K562 (cell line): ENCODE results near the gene PUM2. TPM values are rescaled to one million over a fixed set of nuclear protein-coding genes. Genes with fewer than 3 reads are reported as not detected.

ENCODE experiments used
- ERF ChIP-seq: fragments of 450-650 bp; formaldehyde crosslinking; IDR thresholded peaks from 2 replicates; pipeline ENCODE4 v1.4.0; 2020; ENCODE audit warnings: mild to moderate bottlenecking, mixed read lengths
- ETV1 ChIP-seq: fragments of 450-650 bp; conservative IDR thresholded peaks from 2 replicates; pipeline ENCODE4 v1.6.1; 2016; ENCODE audit warnings: missing genetic modification characterization, control low read depth, low read depth, missing compliant biosample characterization
- FOXJ2 ChIP-seq: fragments of 200-800 bp; sonication (Bioruptor generic); IDR thresholded peaks from 2 replicates; pipeline ENCODE4 v1.6.1; 2016; ENCODE audit warnings: missing genetic modification characterization, missing compliant biosample characterization
- GATAD2B ChIP-seq: fragments of 450-650 bp; IDR thresholded peaks from 2 replicates; pipeline ENCODE4 v1.6.1; 2017; ENCODE audit warnings: mild to moderate bottlenecking, borderline replicate concordance
- KDM2B ChIP-seq: fragments of 250-450 bp; sonication (Bioruptor Pico); IDR thresholded peaks from 2 replicates; pipeline ENCODE4 v1.8.0; 2021; ENCODE audit warnings: mild to moderate bottlenecking, moderate library complexity
- NR2C1 ChIP-seq, 2 experiments: fragments of 450-650 bp; IDR thresholded peaks; 2 replicates each; pipeline ENCODE4 v1.6.1; 2017; ENCODE audit warnings: mild to moderate bottlenecking in 2 of 2, antibody characterized with exemption in 1 of 2, inconsistent platforms in 1 of 2, missing compliant biosample characterization in 1 of 2, missing genetic modification characterization in 1 of 2
- NR2C2 ChIP-seq, 2 experiments: fragments of 200-800 bp in 1 of 2; sonication (Bioruptor generic) in 1 of 2; sonication (generic) in 1 of 2; formaldehyde crosslinking in 1 of 2; IDR thresholded peaks; 2 replicates each; pipeline versions ENCODE4 v1.6.1 to v1.8.0; 2016 to 2022; ENCODE audit warnings: mild to moderate bottlenecking in 1 of 2, missing compliant biosample characterization in 1 of 2, missing genetic modification characterization in 1 of 2, missing genetic modification reagents in 1 of 2
- YY1 ChIP-seq, 3 experiments: IDR thresholded peaks; 2 replicates each; pipeline ENCODE4 v1.6.1; 2011; ENCODE audit warnings: low read length in 2 of 3, mild to moderate bottlenecking in 2 of 3, moderate library complexity in 2 of 3, borderline replicate concordance in 1 of 3, control low read depth in 1 of 3, low read depth in 1 of 3; ENCODE audit not compliant: insufficient read depth in 3 of 3, insufficient replicate concordance in 2 of 3, control insufficient read depth in 1 of 3, insufficient read length in 1 of 3; ENCODE audit errors: extremely low read depth in 1 of 3
- ZNF23 ChIP-seq: fragments of 250-450 bp; sonication (Bioruptor Pico); IDR thresholded peaks from 2 replicates; pipeline ENCODE4 v1.4.0; 2020; ENCODE audit warnings: mild to moderate bottlenecking
- ZNF239 ChIP-seq: fragments of 250-450 bp; sonication (Bioruptor Pico); IDR thresholded peaks from 2 replicates; pipeline ENCODE4 v1.4.0; 2020; ENCODE audit warnings: mild to moderate bottlenecking
- ZNF354B ChIP-seq: fragments of 250-450 bp; sonication (Bioruptor Pico); IDR thresholded peaks from 2 replicates; pipeline ENCODE4 v1.4.0; 2020
- ZNF384 ChIP-seq: IDR thresholded peaks from 2 replicates; pipeline ENCODE4 v1.6.1; 2012; ENCODE audit warnings: low read depth, low read length, improper control_type of control experiment
- polyA plus RNA-seq, 8 experiments: library from polyadenylated mRNA; depleted of rRNA in 4 of 8; stranded (reverse) in 5 of 8; unstranded in 3 of 8; fragments of >200 nt; fragmentation: Nextera tagmentation in 2 of 8; fragmentation: Illumina TruSeq in 1 of 8; extraction: Ambion mirVana in 2 of 8; extraction: Trizol in 1 of 8; gene quantifications; 2 replicates each; pipeline versions ENCODE4 v1.2.1 to v1.2.3, GENCODE V29; 2011 to 2014; ENCODE audit warnings: inconsistent platforms in 1 of 8, missing spikeins in 1 of 8
- total RNA-seq, 7 experiments: library from RNA; depleted of rRNA in 6 of 7; stranded (reverse); fragments of >200 nt in 6 of 7; fragmentation: Illumina TruSeq in 2 of 7; extraction: Trizol in 2 of 7; gene quantifications; 2 replicates each; pipeline versions ENCODE4 v1.2.1 to v1.2.3, GENCODE V29; 2011 to 2021; ENCODE audit warnings: low replicate concordance in 1 of 7
- TF ChIP-seq, protein P1 (sequence below): fragments of 450-650 bp; IDR thresholded peaks from 2 replicates; pipeline ENCODE4 v1.6.1; 2017; ENCODE audit warnings: antibody characterized with exemption, mild to moderate bottlenecking
- TF ChIP-seq, protein P2 (sequence below): IDR thresholded peaks from 3 replicates; pipeline ENCODE4 v1.6.1; 2011; ENCODE audit warnings: borderline replicate concordance, mild to moderate bottlenecking; ENCODE audit not compliant: insufficient read length, insufficient read depth
- TF ChIP-seq, protein P3 (sequence below): fragments of 450-650 bp; IDR thresholded peaks from 2 replicates; pipeline ENCODE4 v1.6.1; 2016; ENCODE audit warnings: missing biosample characterization, missing genetic modification characterization
- TF ChIP-seq, protein P4 (sequence below): sonication (generic); formaldehyde crosslinking; IDR thresholded peaks from 2 replicates; pipeline ENCODE4 v1.8.0; 2022; ENCODE audit warnings: mild to moderate bottlenecking, missing genetic modification reagents

Gene PUM2
- total and polyA plus RNA-seq, 9 of the 15 experiments (the other 6 are each of a cell fraction or from before 2014, with no cell fraction given), result 13.4 to 61.9 (median 28.3) TPM

DNA sequence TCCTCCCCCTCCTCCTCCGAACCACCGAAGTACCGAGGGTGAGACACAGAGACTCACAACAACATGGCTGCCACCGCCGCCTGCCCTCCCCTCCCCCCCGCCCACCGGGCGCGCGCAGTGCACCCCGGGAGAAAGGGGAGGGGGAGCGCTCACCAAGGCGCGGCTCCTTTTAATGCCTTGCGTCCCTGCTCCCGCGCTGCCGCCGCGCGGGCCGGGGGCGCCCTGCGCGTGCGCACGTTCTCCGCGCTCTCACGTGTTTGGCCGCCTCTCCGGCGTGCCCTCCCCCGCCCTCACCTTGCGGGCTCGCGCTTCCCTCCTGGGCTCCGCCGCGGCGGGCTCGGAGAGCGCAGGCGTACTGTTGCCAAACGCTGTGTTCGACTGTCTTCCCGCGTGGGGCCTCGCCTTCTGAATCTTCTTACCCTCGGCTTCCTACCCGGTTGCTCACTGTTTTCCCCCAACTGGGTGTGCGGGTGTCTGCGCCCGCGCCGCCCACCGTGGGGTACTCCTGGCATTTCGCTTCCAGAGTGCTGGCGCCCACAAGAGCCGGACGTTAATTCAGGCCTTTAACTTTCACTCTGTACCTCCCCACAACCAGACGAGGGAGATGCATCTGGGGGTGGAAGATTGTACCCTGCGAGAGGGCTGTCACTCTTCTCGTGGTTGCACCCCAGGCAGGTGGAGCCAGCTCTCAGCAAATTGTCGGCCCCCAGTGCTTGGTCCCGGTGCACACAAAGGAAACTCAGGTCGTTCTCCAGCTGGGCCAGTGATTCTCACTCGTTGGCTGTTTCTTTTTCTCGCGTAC is at the start of gene PUM2 (continued):
- TF ChIP-seq ETV1 (peak; percentile 41; the same call in 1 of the 2 replicates), ZNF23 (CRISPR knock-in tag) (no peak), GATAD2B (peak; percentile 11; the same call in 1 of the 2 replicates), ZNF354B (CRISPR knock-in tag) (no peak), ZNF239 (CRISPR knock-in tag) (no peak), NR2C2 (CRISPR knock-in tag; IDR thresholded peaks at IDR 0.05) (0 out of 2 replicates have a peak, but pooled peaks have one; percentile 46), NR2C2 (tag; IDR thresholded peaks at IDR 0.05) (peak; percentile 15; the same call in 1 of the 2 replicates), ZNF384 (no peak), NR2C1 (IDR thresholded peaks at IDR 0.05) (no peak), NR2C1 (tag; IDR thresholded peaks at IDR 0.05) (no peak), FOXJ2 (0 out of 2 replicates have a peak, but pooled peaks have one; percentile 28), ERF (CRISPR knock-in tag) (no peak), YY1 (IDR thresholded peaks at IDR 0.05; ENCODE audit: borderline replicate concordance in 1 of 3, control insufficient read depth in 1 of 3, extremely low read depth in 1 of 3, insufficient read depth in 3 of 3, insufficient read length in 1 of 3, insufficient replicate concordance in 2 of 3, low read depth in 1 of 3, low read length in 2 of 3) (peak; percentile 30 to 90 (median 85)), KDM2B (CRISPR knock-in tag) (peak; percentile 77; the same call in 1 of the 2 replicates)
- TF ChIP-seq, protein P1, sequence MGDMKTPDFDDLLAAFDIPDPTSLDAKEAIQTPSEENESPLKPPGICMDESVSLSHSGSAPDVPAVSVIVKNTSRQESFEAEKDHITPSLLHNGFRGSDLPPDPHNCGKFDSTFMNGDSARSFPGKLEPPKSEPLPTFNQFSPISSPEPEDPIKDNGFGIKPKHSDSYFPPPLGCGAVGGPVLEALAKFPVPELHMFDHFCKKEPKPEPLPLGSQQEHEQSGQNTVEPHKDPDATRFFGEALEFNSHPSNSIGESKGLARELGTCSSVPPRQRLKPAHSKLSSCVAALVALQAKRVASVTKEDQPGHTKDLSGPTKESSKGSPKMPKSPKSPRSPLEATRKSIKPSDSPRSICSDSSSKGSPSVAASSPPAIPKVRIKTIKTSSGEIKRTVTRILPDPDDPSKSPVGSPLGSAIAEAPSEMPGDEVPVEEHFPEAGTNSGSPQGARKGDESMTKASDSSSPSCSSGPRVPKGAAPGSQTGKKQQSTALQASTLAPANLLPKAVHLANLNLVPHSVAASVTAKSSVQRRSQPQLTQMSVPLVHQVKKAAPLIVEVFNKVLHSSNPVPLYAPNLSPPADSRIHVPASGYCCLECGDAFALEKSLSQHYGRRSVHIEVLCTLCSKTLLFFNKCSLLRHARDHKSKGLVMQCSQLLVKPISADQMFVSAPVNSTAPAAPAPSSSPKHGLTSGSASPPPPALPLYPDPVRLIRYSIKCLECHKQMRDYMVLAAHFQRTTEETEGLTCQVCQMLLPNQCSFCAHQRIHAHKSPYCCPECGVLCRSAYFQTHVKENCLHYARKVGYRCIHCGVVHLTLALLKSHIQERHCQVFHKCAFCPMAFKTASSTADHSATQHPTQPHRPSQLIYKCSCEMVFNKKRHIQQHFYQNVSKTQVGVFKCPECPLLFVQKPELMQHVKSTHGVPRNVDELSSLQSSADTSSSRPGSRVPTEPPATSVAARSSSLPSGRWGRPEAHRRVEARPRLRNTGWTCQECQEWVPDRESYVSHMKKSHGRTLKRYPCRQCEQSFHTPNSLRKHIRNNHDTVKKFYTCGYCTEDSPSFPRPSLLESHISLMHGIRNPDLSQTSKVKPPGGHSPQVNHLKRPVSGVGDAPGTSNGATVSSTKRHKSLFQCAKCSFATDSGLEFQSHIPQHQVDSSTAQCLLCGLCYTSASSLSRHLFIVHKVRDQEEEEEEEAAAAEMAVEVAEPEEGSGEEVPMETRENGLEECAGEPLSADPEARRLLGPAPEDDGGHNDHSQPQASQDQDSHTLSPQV, result peak; percentile 83
- TF ChIP-seq, protein P2, sequence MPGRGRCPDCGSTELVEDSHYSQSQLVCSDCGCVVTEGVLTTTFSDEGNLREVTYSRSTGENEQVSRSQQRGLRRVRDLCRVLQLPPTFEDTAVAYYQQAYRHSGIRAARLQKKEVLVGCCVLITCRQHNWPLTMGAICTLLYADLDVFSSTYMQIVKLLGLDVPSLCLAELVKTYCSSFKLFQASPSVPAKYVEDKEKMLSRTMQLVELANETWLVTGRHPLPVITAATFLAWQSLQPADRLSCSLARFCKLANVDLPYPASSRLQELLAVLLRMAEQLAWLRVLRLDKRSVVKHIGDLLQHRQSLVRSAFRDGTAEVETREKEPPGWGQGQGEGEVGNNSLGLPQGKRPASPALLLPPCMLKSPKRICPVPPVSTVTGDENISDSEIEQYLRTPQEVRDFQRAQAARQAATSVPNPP, result no peak
- TF ChIP-seq, protein P3, sequence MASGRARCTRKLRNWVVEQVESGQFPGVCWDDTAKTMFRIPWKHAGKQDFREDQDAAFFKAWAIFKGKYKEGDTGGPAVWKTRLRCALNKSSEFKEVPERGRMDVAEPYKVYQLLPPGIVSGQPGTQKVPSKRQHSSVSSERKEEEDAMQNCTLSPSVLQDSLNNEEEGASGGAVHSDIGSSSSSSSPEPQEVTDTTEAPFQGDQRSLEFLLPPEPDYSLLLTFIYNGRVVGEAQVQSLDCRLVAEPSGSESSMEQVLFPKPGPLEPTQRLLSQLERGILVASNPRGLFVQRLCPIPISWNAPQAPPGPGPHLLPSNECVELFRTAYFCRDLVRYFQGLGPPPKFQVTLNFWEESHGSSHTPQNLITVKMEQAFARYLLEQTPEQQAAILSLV (tag), result no peak
- TF ChIP-seq, protein P4, sequence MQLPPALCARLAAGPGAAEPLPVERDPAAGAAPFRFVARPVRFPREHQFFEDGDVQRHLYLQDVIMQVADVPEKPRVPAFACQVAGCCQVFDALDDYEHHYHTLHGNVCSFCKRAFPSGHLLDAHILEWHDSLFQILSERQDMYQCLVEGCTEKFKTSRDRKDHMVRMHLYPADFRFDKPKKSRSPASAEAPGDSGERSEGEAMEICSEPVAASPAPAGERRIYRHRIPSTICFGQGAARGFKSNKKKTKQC (CRISPR knock-in tag), result peak; percentile 92
